GM11168 (cell line): ENCODE results near the gene OR4F17.
"Not testable (repeated sequence)": the region's sequence is repeated elsewhere in the genome, so short reads cannot be mapped to it uniquely, and the experiment has no call there.

Source experiments
- in situ Hi-C: fragments of 300-500 bp; cut with MboI; formaldehyde crosslinking; loops from one replicate; pipeline ENCODE4 v1.12.0; 2022; ENCODE audit warnings: low sequenced_read_pairs; ENCODE audit not compliant: unreplicated experiment

Gene OR4F17, protein sequence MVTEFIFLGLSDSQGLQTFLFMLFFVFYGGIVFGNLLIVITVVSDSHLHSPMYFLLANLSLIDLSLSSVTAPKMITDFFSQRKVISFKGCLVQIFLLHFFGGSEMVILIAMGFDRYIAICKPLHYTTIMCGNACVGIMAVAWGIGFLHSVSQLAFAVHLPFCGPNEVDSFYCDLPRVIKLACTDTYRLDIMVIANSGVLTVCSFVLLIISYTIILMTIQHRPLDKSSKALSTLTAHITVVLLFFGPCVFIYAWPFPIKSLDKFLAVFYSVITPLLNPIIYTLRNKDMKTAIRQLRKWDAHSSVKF

DNA sequence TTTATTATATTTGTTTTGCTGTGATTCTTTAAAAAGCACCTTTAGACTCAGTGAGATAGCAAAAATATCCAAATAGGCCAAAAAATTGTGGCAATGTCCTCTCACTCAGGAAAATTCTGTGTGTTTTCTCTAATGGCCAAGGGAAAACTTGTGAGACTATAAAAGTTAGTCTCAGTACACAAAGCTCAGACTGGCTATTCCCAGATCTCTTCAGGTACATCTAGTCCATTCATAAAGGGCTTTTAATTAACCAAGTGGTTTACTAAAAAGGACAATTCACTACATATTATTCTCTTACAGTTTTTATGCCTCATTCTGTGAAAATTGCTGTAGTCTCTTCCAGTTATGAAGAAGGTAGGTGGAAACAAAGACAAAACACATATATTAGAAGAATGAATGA, at the start of gene OR4F17:
Gene OR4F17, plus strand, starts transcription at position 301 of the 400 bp plus-strand sequence. CDS start 3,575 bp downstream, outside the sequence.
- in situ Hi-C loops = not testable (repeated sequence)

DNA sequence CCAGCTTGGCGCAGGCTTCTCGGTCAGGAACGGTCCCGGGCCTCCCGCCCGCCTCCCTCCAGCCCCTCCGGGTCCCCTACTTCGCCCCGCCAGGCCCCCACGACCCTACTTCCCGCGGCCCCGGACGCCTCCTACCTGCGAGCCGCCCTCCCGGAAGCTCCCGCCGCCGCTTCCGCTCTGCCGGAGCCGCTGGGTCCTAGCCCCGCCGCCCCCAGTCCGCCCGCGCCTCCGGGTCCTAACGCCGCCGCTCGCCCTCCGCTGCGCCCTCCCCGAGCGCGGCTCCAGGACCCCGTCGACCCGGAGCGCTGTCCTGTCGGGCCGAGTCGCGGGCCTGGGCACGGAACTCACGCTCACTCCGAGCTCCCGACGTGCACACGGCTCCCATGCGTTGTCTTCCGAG, 36.1 kb upstream of the OR4F17 start:
- in situ Hi-C loops = not testable (repeated sequence)

DNA sequence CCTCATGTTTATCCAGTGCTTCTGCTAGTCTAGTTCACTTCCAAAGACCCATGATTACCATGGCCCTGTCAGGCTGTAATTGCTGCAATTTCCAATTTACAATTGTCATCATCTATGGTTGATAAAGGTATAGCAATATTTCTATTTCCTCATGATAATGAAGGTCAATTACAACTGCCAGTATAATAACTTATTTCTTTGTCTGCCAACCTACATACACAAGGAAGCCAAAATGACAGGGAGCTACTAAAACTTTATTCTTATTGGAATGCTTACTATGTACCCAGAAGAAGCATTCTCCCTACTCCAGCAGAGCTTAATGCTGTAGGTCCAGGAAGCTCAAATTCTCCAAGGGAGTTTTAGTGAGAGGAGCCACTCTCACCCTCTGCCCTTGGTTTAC, 24.0 kb upstream of the OR4F17 start:
- in situ Hi-C loops = not testable (repeated sequence)

DNA sequence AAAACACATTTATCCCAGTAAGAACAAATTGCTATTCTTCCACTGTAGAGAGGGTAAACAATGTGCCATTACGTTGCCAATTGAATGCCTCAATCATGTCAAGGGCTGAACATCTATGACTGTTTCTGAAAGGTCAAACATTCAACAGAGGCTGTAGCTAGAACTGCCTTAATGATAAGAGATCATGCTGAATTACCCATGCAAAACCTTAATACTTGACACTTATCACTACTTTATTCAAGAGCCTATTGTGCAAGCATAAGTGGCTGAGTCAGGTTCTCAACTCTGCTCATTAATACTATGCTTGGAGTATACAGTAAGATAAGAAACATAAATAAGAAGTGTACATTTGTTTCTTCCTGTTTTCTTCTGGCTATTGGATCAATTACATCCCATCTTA, 23.3 kb upstream of the OR4F17 start:
- in situ Hi-C loops = not testable (repeated sequence)

DNA sequence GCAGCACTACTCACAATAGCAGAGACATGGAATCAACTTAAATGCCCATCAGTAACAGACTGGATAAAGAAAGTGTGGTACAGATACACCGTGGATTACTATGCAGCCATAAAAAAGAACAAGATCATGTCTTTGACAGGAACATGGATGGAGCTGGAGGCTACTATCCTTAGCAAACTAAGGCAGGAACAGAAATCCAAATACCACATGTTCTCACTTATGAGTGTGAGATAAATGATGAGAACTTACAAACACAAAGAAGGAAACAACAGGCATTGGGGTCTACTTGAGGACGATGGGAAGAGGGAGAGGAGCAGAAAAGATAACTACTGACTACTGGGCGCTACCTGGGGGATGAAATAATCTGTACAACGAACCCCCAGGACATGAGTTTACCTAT, 16.2 kb upstream of the OR4F17 start:
- in situ Hi-C loops = not testable (repeated sequence)

DNA sequence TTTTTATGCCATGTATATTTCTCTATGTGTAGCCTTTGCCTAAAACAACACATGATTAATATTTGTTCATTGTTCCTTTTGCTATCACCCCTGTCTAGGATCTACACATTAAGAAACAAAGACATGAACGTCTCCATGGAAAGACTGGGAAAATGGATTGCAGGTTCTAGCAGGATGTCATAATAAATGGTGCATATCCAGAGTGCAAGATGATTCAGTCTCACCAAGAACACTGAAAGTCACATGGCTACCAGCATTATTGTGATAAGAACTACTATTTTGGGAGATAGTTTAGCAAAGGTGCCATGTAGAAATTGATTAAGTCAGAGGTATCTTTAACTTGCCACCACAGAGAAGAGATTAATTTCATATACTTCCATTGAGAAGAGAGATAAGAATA, 12.1 kb upstream of the OR4F17 start:
- in situ Hi-C loops = not testable (repeated sequence)

DNA sequence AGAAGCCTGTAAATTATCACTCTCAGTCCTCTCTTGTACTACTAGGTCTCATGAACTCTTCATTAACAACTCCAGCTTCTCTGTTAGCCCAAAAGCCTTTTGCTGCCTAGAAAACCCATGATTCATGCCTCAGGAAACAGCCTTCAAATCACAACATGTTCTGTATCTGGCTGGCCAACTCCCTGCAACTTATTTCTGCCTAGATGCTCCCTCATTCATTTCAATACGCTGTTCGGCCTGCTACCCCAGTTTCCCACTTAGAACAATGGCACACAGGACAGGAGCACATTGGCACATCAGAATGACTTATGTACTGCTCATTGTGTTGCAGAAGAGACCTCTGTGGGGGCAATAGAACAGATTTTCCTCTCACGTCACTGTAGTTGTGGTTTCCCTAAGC, 9.3 kb upstream of the OR4F17 start:
- in situ Hi-C loops = not testable (repeated sequence)

DNA sequence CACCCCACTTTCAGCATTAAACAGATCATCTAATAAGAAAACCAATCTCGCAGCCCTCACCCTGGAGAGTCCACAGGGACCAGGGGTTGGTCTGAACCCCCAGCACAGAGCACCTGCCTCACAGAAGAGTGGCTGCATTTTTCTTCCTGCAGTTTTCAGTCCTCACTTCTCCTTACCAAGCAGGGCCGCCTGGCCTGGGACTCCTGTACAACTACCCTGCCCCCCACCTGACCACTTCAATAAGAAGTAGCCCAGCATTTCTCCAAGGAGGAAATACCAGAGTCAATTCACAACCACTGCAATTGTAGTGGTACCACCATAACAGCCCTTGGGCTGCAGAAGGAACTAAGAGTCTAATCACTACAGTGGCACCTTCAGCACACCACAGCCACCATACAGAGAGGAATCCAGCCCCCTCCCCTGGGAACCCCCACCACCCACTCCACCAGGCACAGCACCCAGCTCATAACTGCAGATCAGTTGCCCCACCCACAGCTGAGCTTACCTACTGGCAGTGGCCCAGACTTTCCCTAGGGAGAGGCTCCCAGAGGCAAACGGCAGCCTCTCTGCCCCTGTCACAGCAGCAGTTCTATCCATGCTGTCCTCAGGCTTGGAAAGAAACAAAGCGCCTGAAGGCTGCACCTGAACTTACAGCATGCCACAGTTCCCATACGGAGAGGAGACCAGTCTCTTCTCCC, 13.7 kb downstream of the OR4F17 start:
- in situ Hi-C loops = not testable (repeated sequence)
